Measurements from ENCODE around the gene KIF19.

- no peak for TF ChIP-seq EZH2 (IDR thresholded peaks at IDR 0.05; ENCODE audit: insufficient read depth, poor library complexity, severe bottlenecking)
- TF ChIP-seq EZH2phosphoT487 (IDR thresholded peaks at IDR 0.05; ENCODE audit: insufficient read depth, low read depth) = no peak
Observed at GRCh38 chr17:74350486-74350885, 24.5 kb downstream of the KIF19 start.

Measured in GM23248 (cell line).